ENCODE data around the gene SERPINF2.
"Not testable (repeated sequence)": the region's sequence is repeated elsewhere in the genome, so short reads cannot be mapped to it uniquely, and the experiment has no call there.

The SERPINF2 gene

GRCh38 chr17:1716912-1717695 is 25.6 kb upstream of the SERPINF2 start:
- TF ChIP-seq, protein P1, sequence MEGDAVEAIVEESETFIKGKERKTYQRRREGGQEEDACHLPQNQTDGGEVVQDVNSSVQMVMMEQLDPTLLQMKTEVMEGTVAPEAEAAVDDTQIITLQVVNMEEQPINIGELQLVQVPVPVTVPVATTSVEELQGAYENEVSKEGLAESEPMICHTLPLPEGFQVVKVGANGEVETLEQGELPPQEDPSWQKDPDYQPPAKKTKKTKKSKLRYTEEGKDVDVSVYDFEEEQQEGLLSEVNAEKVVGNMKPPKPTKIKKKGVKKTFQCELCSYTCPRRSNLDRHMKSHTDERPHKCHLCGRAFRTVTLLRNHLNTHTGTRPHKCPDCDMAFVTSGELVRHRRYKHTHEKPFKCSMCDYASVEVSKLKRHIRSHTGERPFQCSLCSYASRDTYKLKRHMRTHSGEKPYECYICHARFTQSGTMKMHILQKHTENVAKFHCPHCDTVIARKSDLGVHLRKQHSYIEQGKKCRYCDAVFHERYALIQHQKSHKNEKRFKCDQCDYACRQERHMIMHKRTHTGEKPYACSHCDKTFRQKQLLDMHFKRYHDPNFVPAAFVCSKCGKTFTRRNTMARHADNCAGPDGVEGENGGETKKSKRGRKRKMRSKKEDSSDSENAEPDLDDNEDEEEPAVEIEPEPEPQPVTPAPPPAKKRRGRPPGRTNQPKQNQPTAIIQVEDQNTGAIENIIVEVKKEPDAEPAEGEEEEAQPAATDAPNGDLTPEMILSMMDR (IDR thresholded peaks at IDR 0.05; ENCODE audit: borderline replicate concordance, insufficient read depth, low read depth, low read length): no peak

DNA sequence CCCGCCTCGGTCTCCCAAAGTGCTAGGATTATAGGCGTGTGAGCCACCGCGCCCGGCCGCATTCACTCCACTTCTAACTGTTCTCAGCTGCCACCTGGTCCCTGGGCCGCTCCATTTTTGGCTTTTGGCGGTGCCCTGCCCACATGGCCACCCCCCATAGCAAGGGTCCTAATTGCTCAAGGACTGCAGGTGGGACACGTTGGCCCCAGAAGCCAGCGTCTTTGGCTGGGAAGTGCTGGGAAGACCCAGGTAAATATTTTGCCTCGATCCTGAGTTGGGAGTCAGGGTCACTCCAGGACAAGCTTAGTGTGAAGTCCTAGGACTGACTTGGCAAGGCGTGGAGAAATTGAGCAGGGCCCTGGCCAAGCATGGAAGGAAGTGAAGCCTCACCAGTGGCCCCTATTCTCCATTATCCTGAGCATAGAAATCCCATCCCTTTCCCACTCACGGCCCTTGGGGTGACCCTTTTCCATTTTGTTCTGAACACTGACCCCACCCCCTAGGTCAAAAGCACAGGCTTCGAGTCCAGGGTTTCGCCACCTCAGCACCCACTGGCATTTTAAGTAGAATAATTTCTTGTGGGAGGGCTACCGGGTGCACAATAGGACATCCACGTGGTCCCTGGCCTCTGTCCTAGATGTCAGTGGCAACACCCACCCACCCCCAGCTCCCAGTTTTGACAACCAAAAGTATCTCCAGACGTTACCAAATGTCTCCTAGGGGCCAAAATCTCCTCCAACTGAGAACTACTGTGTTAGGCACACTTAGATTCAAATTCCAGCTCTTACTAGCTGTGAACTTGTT is 24.1 kb upstream of the SERPINF2 start:
- TF ChIP-seq, protein P1 (IDR thresholded peaks at IDR 0.05; ENCODE audit: borderline replicate concordance, insufficient read depth, low read depth, low read length): no peak
- H3K4me3 ChIP-seq (ENCODE audit: low read depth, low read length): no peak overlapping the region

More at GRCh38 chr17:1716912-1717695, 25.6 kb upstream of the SERPINF2 start:
- peak overlapping the region; percentile 91 for H3K4me3 ChIP-seq (ENCODE audit: low read depth, low read length)

- no peak overlapping the region for H3K4me3 ChIP-seq (ENCODE audit: low read depth, low read length)
- TF ChIP-seq, protein P1 (IDR thresholded peaks at IDR 0.05; ENCODE audit: borderline replicate concordance, insufficient read depth, low read depth, low read length): peak; percentile 97
These were observed 21.8 kb upstream of the SERPINF2 start for GRCh38 chr17:1720856-1721386.

DNA sequence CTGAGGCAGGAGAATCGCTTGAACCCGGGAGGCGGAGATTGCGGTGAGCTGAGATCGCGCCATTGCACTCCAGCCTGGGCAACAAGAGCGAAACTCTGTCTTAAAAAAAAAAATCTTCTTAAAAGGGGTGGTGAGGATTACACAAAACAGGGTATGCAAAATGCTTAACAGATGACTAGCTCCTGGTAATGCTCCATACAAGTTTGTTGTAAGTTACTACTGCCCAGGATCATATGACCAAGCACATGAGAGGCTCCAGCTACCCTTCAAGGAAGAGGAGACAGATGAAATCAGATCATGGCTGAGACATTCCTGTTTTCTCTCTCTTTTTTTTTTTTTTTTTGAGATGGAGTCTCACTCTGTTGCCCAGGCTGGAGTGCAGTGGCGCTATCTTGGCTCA is 20.6 kb upstream of the SERPINF2 start:
- not testable (repeated sequence) for H3K4me3 ChIP-seq (ENCODE audit: low read depth, low read length)

DNA sequence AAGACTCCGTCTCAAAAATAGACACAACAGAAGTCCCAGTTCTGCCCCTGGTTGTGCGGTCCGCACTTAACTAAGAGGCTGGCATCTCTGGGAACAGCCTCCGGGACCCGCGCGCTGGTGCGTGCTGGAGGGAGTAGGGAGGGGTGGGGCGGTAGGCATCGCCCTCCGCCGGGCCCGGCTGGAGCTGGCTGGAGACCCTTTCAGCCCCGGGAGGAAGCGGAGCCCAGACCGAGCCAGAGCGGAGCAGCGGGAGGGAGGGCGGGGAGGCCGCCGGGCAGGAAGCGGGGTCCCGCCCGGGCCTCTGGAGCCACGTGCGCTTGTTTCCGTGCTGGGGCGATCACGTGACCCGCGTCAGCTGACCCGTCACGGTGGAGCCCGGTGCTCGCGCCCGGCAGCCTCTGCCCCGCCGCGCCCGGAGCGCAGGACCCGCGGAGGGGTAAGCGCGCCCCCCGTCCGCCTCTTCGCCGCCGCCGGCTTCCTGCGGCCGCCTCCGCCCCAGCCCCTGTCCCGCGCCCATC is 18.3 kb upstream of the SERPINF2 start, which contains the start of gene WDR81:
TSS of gene WDR81 (plus strand) at position 354 of the 518 bp plus-strand sequence. CDS start 256 bp downstream, outside the sequence.
- TF ChIP-seq, protein P1 (IDR thresholded peaks at IDR 0.05; ENCODE audit: borderline replicate concordance, insufficient read depth, low read depth, low read length): no peak
- H3K4me3 ChIP-seq (ENCODE audit: low read depth, low read length): peak within 1 kb of the TSS; percentile 88

- H3K4me3 ChIP-seq (ENCODE audit: low read depth, low read length): peak overlapping the region; percentile 88
- TF ChIP-seq, protein P1 (IDR thresholded peaks at IDR 0.05; ENCODE audit: borderline replicate concordance, insufficient read depth, low read depth, low read length): no peak
These were observed 17.6 kb upstream of the SERPINF2 start for GRCh38 chr17:1724869-1725641.

All from GM12875 (cell line).